ENCODE measurements around the gene ATP6AP2.

DNA sequence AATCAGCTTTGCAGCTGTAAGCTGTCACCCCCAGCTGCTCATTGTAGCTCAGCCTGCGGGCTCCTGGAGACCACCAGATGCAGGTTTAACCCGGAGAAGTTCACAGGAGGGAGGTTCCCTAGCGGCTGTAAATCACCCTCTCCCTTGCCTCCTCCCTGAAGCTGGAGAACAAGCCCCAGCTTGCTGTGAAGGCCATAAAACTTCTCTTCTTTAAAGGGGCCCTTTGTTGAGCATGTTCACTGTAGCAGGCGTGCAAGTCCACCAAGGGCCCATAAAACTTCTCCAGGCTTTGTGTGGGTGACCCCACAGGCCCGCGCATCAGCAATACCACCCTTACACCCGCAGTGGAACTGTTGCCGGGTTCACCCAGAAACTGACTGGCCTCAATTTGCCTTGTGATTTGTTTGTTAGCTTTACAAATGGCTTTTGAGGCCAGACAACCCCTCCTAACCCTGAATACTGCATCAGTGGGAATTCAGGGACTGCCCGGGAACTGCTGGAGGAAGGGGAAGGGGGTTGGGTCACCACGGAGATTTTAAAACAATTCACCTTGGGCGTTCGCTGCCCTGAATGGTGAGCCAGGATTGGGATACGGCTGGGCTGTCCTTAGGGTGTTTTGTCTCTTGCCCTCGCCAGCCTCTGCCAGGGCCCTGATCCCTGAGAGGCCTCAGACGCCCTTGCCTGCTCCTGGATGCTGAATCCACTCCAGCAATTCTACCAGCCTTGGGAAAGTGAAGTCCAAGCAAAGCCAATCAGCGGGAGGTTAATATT lies 49.5 kb upstream of the ATP6AP2 start:
- TF ChIP-seq RBBP5 (IDR thresholded peaks at IDR 0.05; ENCODE audit: borderline replicate concordance, low read depth, low read length), result no peak
- TF ChIP-seq, protein P1, sequence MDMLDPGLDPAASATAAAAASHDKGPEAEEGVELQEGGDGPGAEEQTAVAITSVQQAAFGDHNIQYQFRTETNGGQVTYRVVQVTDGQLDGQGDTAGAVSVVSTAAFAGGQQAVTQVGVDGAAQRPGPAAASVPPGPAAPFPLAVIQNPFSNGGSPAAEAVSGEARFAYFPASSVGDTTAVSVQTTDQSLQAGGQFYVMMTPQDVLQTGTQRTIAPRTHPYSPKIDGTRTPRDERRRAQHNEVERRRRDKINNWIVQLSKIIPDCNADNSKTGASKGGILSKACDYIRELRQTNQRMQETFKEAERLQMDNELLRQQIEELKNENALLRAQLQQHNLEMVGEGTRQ (IDR thresholded peaks at IDR 0.05; ENCODE audit: low read length), result no peak
- TF ChIP-seq, protein P2, sequence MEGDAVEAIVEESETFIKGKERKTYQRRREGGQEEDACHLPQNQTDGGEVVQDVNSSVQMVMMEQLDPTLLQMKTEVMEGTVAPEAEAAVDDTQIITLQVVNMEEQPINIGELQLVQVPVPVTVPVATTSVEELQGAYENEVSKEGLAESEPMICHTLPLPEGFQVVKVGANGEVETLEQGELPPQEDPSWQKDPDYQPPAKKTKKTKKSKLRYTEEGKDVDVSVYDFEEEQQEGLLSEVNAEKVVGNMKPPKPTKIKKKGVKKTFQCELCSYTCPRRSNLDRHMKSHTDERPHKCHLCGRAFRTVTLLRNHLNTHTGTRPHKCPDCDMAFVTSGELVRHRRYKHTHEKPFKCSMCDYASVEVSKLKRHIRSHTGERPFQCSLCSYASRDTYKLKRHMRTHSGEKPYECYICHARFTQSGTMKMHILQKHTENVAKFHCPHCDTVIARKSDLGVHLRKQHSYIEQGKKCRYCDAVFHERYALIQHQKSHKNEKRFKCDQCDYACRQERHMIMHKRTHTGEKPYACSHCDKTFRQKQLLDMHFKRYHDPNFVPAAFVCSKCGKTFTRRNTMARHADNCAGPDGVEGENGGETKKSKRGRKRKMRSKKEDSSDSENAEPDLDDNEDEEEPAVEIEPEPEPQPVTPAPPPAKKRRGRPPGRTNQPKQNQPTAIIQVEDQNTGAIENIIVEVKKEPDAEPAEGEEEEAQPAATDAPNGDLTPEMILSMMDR (IDR thresholded peaks at IDR 0.05; ENCODE audit: control extremely low read depth in 1 of 3, insufficient read depth in 1 of 3, low read depth in 1 of 3, low read length in 3 of 3), result no peak
- no peak for TF ChIP-seq POLR2A (IDR thresholded peaks at IDR 0.05; ENCODE audit: control extremely low read depth in 1 of 2, low read depth in 2 of 2, low read length in 2 of 2)
- no peak for TF ChIP-seq SIN3A (conservative IDR thresholded peaks at IDR 0.05 in 1 of 2, IDR thresholded peaks at IDR 0.05 in 1 of 2; ENCODE audit: low read depth in 1 of 2, low read length in 2 of 2)
- TF ChIP-seq ZNF274 (IDR thresholded peaks at IDR 0.05; ENCODE audit: borderline replicate concordance, extremely low read depth, low read length), result no peak
